ENCODE measurements around the gene STOML1. TPM values are rescaled to one million over a fixed set of nuclear protein-coding genes. Genes with fewer than 3 reads are reported as not detected.

STOML1 gene
- total and polyA plus RNA-seq, 10 of the 15 experiments (the other 5 are each of a cell fraction or from before 2014, with no cell fraction given): 0.14 to 13.6 (median 8.3) TPM

GRCh38 chr15:73944161-73945129 lies 47.6 kb downstream of the STOML1 start:
- Histone ChIP-seq H3K27me3 (replicated peaks in 1 of 2; ENCODE audit: control insufficient read depth in 2 of 2, insufficient read depth in 2 of 2, low read length in 1 of 2) (peaks cover 0 to 1% of the 10 kb centered on the region in 2 experiments; a peak in 3 of 4 replicates), H3K9ac (ENCODE audit: control insufficient read depth, insufficient read depth, low read length) (no peak overlapping the region), H3K4me2 (ENCODE audit: control insufficient read depth, insufficient read depth) (no peak overlapping the region), H2AFZ (ENCODE audit: control insufficient read depth, low read depth, low read length) (no peak overlapping the region), H3K36me3 (ENCODE audit: control insufficient read depth in 2 of 2, insufficient read depth in 2 of 2, low read length in 1 of 2) (no peaks in the 10 kb centered on the region), H4K20me1 (ENCODE audit: control insufficient read depth, insufficient read depth) (no peaks in the 10 kb centered on the region), H3K4me1 (ENCODE audit: control insufficient read depth, insufficient read depth, low read length) (no peaks in the 10 kb centered on the region), H3K27ac (ENCODE audit: control insufficient read depth, insufficient read depth) (no peak overlapping the region), H3K4me3 (no peak overlapping the region), H3K9me3 (replicated peaks; ENCODE audit: control insufficient read depth, insufficient read depth, low read length) (no peaks in the 10 kb centered on the region), H3K79me2 (ENCODE audit: control insufficient read depth, insufficient read depth, low read length) (no peaks in the 10 kb centered on the region)
- no TSS peak for BruUV-seq (replicated peaks)
- in situ Hi-C loops (cut with MboI): no loop called here
- ChIA-PET CTCF (no interaction called here), POLR2A (no interaction called here), SMC1A (ENCODE audit: uncharacterized antibody, unreplicated experiment) (no interaction called here), RAD21 (ENCODE audit: unreplicated experiment) (no interaction called here)
- FAIRE-seq (no peak), DNase-seq (ENCODE audit: low read depth, low spot score) (no peak), ATAC-seq (no peak)
- WGBS (ENCODE audit: insufficient coverage, insufficient replicate concordance, low lambda C conversion rate, missing lambda C conversion rate): 41% methylated on average over 13 of the region's 13 CpGs
- intact Hi-C loops (cut with micrococcal nuclease; ENCODE audit: unreplicated experiment): no loop called here
- TF ChIP-seq ZNF592 (IDR thresholded peaks at IDR 0.05): no peak
- no peak for TF ChIP-seq SPI1 (IDR thresholded peaks at IDR 0.05; ENCODE audit: borderline replicate concordance, insufficient read depth, low read depth, low read length)
- no peak for TF ChIP-seq ZBTB33 (IDR thresholded peaks at IDR 0.05)
- no peak for TF ChIP-seq TCF3 (IDR thresholded peaks at IDR 0.05; ENCODE audit: borderline replicate concordance, insufficient read depth, low read depth, low read length)
- no peak for TF ChIP-seq YBX1 (IDR thresholded peaks at IDR 0.05)
- no peak for TF ChIP-seq KLF5 (IDR thresholded peaks at IDR 0.05; ENCODE audit: partially characterized antibody)
- TF ChIP-seq NKRF (conservative IDR thresholded peaks at IDR 0.05): no peak
- TF ChIP-seq SMC3 (IDR thresholded peaks at IDR 0.05; ENCODE audit: borderline replicate concordance, low read length): no peak
- no peak for TF ChIP-seq GABPA (IDR thresholded peaks at IDR 0.05; ENCODE audit: low read depth)
- no peak for TF ChIP-seq ATF3 (IDR thresholded peaks at IDR 0.05; ENCODE audit: borderline replicate concordance, extremely low read depth, low read depth, low read length)
- TF ChIP-seq BRCA1 (IDR thresholded peaks at IDR 0.05; ENCODE audit: low read depth, low read length): no peak
- no peak for TF ChIP-seq IRF4 (IDR thresholded peaks at IDR 0.05; ENCODE audit: low read depth, low read length)
- no peak for TF ChIP-seq SMARCA5 (IDR thresholded peaks at IDR 0.05)
